Esophagus squamous epithelium (tissue), 5 donors: ENCODE data around the gene TRAF2. TPM values are rescaled to one million over a fixed set of nuclear protein-coding genes. Genes with fewer than 3 reads are reported as not detected.

Source experiments
- DNase-seq: peaks from one replicate; lab custom pipeline; 2025; lab: John Stamatoyannopoulos, UW
- H3K27ac ChIP-seq, 4 donors: fragments of 200-600 bp; sonication (generic); one replicate each; pipeline ENCODE4 v1.5.1; 2016 to 2019; ENCODE audit warnings: mild to moderate bottlenecking in 1 of 4
- H3K27me3 ChIP-seq, 4 donors: fragments of 200-600 bp; sonication (generic); 1 replicate in 3 of 4; 2 replicates in 1 of 4; pipeline versions ENCODE4 v1.5.1 to v1.6.0; 2017 to 2021; ENCODE audit warnings: antibody characterized with exemption in 1 of 4
- H3K36me3 ChIP-seq, 3 donors: fragments of 200-600 bp; sonication (generic); one replicate each; pipeline ENCODE4 v1.5.1; 2016 to 2019
- H3K4me1 ChIP-seq, 3 donors: fragments of 200-600 bp; sonication (generic); one replicate each; pipeline ENCODE4 v1.5.1; 2017 to 2019
- H3K4me3 ChIP-seq, 4 donors: fragments of 200-600 bp; sonication (generic); 1 replicate in 3 of 4; 2 replicates in 1 of 4; pipeline ENCODE4 v1.5.1; 2016 to 2019; ENCODE audit warnings: mild to moderate bottlenecking in 2 of 4, moderate library complexity in 1 of 4
- H3K9me3 ChIP-seq, 3 donors: fragments of 200-600 bp; sonication (generic); one replicate each; pipeline ENCODE4 v1.5.1; 2016 to 2019
- POLR2A ChIP-seq, 4 donors: fragments of 450-650 bp; IDR thresholded peaks; one replicate each; pipeline ENCODE4 v1.6.1; 2017; ENCODE audit warnings: antibody characterized with exemption in 4 of 4, mild to moderate bottlenecking in 4 of 4, moderate library complexity in 3 of 4
- WGBS, 2 donors: methylation state at CpG; one replicate each; pipeline ENCODE4 v1.1.5; 2018; 5-methylcytosine and 5-hydroxymethylcytosine counted together
- intact Hi-C: fragments of 100-400 bp; cut with DNase I; formaldehyde crosslinking; loops from one replicate; pipeline ENCODE4 v1.15.0; 2022
- total RNA-seq, 4 donors: library from RNA; depleted of rRNA; stranded (reverse); fragments of >200 nt; gene quantifications; one replicate each; pipeline ENCODE4 v1.1.0, GENCODE V29; 2016
- TF ChIP-seq, protein P1 (sequence below), 6 experiments: fragments of 450-650 bp in 4 of 6; fragments of 200-600 bp in 2 of 6; sonication (generic) in 2 of 6; IDR thresholded peaks; one replicate each; pipeline ENCODE4 v1.5.1; 2016 to 2019; ENCODE audit warnings: antibody characterized with exemption in 6 of 6, mild to moderate bottlenecking in 4 of 6, moderate library complexity in 4 of 6
- donor health status: DM: yes; HTN: yes; CAD: no.

TRAF2 gene
- total RNA-seq, 4 donors from 2014 or later, result 8.0 to 20.9 (median 13.2) TPM

DNA sequence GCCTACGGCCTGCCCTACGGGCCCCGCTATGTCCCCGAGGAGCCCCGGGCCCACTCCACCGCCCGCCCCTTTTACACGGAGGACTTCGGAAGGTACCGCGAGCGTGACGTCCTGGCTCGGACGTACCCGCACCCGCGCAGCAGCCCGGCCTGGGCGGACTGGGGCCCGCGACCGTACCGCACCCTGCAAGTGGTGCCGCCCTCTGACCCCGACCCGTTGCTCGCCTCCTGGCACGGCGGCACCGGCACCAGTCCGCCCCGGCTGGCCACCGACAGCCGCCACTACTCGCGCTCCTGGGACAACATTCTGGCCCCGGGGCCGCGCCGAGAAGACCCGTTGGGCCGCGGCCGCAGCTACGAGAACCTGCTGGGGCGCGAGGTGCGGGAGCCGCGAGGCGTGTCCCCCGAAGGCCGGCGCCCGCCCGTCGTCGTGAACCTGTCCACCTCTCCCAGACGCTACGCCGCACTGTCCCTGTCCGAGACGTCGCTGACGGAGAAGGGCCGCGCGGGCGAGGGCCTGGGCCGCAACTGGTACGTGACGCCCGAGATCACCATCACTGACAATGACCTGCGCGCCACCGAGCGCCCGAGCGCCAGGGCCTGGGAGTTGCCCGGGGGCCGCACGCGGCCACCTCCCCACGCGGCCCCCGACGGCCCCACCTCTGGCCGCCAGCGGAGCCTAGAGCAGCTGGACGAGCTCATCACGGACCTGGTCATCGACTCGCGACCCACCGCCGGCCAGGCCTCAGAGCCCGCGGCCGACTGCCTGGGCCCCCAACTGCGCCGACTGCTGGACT, 40.7 kb upstream of the TRAF2 start:
- peak overlapping the region in 2 of 4 donors; percentile 67 to 96 for H3K4me3 ChIP-seq
- TF ChIP-seq, protein P1, sequence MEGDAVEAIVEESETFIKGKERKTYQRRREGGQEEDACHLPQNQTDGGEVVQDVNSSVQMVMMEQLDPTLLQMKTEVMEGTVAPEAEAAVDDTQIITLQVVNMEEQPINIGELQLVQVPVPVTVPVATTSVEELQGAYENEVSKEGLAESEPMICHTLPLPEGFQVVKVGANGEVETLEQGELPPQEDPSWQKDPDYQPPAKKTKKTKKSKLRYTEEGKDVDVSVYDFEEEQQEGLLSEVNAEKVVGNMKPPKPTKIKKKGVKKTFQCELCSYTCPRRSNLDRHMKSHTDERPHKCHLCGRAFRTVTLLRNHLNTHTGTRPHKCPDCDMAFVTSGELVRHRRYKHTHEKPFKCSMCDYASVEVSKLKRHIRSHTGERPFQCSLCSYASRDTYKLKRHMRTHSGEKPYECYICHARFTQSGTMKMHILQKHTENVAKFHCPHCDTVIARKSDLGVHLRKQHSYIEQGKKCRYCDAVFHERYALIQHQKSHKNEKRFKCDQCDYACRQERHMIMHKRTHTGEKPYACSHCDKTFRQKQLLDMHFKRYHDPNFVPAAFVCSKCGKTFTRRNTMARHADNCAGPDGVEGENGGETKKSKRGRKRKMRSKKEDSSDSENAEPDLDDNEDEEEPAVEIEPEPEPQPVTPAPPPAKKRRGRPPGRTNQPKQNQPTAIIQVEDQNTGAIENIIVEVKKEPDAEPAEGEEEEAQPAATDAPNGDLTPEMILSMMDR (IDR thresholded peaks at IDR 0.05), result no peak
- no peak for TF ChIP-seq POLR2A (IDR thresholded peaks at IDR 0.05)
- peaks cover 54 to 90% (median 83%) of the 10 kb centered on the region in 3 donors for H3K4me1 ChIP-seq
- no peaks in the 10 kb centered on the region for H3K9me3 ChIP-seq
- 51% methylated on average over 4 of the region's 102 CpGs; no CpG with 5 or more reads in 1 of the 2 donors for WGBS, 2 donors
- no peak overlapping the region for H3K27ac ChIP-seq
- DNase-seq, result no peak
- intact Hi-C loops, result no loop called here
- H3K27me3 ChIP-seq, result peaks cover 7 to 54% (median 19%) of the 10 kb centered on the region in 4 donors
- peaks cover 0 to 11% (median 0%) of the 10 kb centered on the region in 3 donors for H3K36me3 ChIP-seq

DNA sequence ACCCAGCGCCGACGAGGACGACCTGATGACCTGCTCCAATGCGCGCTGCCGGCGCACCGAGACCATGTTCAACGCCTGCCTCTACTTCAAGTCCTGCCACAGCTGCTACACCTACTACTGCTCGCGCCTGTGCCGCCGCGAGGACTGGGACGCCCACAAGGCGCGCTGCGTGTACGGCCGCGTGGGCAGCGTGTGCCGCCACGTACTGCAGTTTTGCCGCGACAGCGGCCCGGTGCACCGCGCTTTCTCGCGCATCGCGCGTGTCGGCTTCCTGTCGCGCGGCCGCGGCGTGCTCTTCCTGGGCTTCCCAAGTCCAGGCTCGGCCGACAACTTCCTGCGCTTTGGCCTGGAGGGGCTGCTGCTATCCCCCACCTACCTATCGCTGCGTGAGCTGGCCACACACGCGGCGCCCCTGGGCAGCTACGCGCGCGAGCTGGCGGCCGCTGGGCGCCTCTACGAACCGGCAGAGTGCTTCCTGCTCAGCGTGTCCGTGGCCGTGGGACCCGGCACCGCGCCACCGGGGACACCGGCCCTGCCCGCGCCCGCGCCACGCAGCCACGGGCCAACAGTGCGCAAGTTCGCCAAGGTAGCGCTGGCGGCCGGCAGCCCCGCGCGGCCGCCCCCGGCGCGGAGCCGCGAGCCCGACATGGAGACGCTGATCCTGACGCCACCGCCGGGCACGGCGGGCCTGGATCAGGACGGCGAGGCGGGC, 39.8 kb upstream of the TRAF2 start:
- intact Hi-C loops, result no loop called here
- Histone ChIP-seq H3K27ac (peak overlapping the region in 2 of 4 donors; percentile 92 to 94), H3K4me3 (peak overlapping the region; percentile 54 to 96 (median 70)), H3K36me3 (peaks cover 0 to 14% (median 5%) of the 10 kb centered on the region in 3 donors), H3K27me3 (peaks cover 7 to 54% (median 19%) of the 10 kb centered on the region in 4 donors), H3K9me3 (no peaks in the 10 kb centered on the region), H3K4me1 (peaks cover 50 to 87% (median 78%) of the 10 kb centered on the region in 3 donors)
- DNase-seq, result no peak
- WGBS, 2 donors, result 0% methylated on average over 8 of the region's 98 CpGs; no CpG with 5 or more reads in 1 of the 2 donors
- peak in 1 of 4 donors; percentile 4 for TF ChIP-seq POLR2A (IDR thresholded peaks at IDR 0.05)
- TF ChIP-seq, protein P1 (IDR thresholded peaks at IDR 0.05), result no peak

DNA sequence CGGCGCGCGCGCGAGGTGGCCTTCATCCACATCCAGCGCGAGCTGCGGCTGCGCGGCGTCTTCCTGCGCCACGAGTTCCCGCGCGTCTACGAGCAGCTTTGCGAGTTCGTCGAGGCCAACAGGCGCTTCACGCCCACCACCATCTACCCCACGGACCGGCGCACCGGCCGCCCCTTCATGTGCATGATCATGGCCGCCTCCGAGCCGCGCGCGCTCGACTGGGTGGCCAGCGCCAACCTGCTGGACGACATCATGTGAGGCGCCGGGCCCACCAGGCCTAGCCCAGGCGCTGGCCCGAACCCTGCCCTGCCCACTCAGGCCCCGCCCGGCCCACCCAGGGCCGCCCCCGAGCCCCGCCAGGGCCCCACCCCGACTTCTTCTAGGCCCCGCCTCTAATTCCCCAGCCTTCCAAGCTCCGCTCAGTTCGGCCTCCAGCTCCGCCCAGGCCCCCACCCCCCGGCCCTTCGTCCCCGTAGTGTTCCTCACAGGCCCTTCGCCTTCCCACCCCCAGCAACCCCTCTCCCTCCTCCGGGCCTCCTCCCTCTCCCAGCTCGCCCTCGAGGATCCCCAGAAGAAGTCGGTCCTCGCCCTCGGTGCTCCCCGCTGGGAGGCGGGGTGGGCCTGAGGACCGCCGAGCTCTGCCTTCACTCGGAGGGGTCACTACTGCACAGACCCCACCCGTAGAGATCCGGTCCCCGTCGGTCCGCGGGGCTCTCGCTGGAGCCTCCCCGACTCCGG, 39.1 kb upstream of the TRAF2 start:
- 0 to 7% methylated on average over 9 to 14 of the region's 75 CpGs for WGBS, 2 donors
- intact Hi-C loops, result no loop called here
- peak overlapping the region; percentile 86 to 94 (median 92) for H3K27ac ChIP-seq
- peak overlapping the region; percentile 54 to 96 (median 70) for H3K4me3 ChIP-seq
- peaks cover 0 to 18% (median 5%) of the 10 kb centered on the region in 3 donors for H3K36me3 ChIP-seq
- H3K4me1 ChIP-seq, result peaks cover 43 to 80% (median 71%) of the 10 kb centered on the region in 3 donors
- DNase-seq, result no peak
- peak in 1 of 4 donors; percentile 3 for TF ChIP-seq POLR2A (IDR thresholded peaks at IDR 0.05)
- TF ChIP-seq, protein P1 (IDR thresholded peaks at IDR 0.05), result no peak
- peaks cover 7 to 54% (median 19%) of the 10 kb centered on the region in 4 donors for H3K27me3 ChIP-seq
- H3K9me3 ChIP-seq, result no peaks in the 10 kb centered on the region

DNA sequence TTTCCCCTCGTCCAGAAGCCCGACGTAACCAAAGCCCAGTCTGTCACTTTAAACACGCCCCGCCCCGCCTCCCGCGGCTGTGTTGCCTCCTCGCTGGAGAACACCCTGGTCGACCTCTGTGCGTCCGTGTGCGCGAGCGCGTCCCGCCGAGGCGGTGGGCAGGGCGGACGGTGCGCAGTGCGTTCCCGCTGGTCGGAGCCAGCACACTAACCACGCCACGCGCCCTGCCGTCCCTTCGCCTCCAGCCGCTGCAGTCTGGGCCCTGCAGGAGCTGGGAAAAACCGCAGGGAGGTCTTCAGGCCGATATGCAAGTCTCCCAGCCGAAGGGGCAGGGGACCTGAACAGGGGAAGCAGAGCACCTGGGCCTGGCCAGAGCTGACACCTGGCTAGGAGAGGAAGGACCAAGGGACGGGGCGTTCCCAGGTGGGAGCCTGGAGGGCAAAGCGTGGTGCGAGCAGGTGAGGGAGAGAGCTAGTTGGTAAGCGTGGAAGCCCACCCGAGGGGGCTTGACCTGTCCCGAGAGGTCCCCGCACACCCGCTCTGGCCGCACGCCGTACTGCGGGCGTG, 38.4 kb upstream of the TRAF2 start:
- peaks cover 7 to 54% (median 19%) of the 10 kb centered on the region in 4 donors for H3K27me3 ChIP-seq
- peaks cover 36 to 73% (median 65%) of the 10 kb centered on the region in 3 donors for H3K4me1 ChIP-seq
- no peaks in the 10 kb centered on the region for H3K9me3 ChIP-seq
- WGBS, 2 donors, result 0% methylated on average over 14 to 30 of the region's 48 CpGs
- peaks cover 0 to 18% (median 5%) of the 10 kb centered on the region in 3 donors for H3K36me3 ChIP-seq
- peak overlapping the region; percentile 86 to 94 (median 92) for H3K27ac ChIP-seq
- TF ChIP-seq POLR2A (IDR thresholded peaks at IDR 0.05), result peak in 2 of 4 donors; percentile 54 to 79
- TF ChIP-seq, protein P1 (IDR thresholded peaks at IDR 0.05), result no peak
- peak overlapping the region; percentile 54 to 96 (median 70) for H3K4me3 ChIP-seq
- peak; percentile 33 for DNase-seq
- intact Hi-C loops, result no loop called here
